Loucy (cell line): Measurements from ENCODE around the gene ATXN7L2.

Source experiments
- EZH2phosphoT487 ChIP-seq: fragments of 200-600 bp; IDR thresholded peaks from 2 replicates; pipeline ENCODE4 v1.6.1; 2018; ENCODE audit warnings: antibody characterized with exemption, mild to moderate bottlenecking, moderate library complexity, borderline replicate concordance
- TF ChIP-seq, protein P1 (sequence below): fragments of 200-600 bp; sonication (generic); conservative IDR thresholded peaks from 2 replicates; pipeline ENCODE4 v1.5.1; 2014; ENCODE audit warnings: mild to moderate bottlenecking, antibody characterized with exemption, low read length

DNA sequence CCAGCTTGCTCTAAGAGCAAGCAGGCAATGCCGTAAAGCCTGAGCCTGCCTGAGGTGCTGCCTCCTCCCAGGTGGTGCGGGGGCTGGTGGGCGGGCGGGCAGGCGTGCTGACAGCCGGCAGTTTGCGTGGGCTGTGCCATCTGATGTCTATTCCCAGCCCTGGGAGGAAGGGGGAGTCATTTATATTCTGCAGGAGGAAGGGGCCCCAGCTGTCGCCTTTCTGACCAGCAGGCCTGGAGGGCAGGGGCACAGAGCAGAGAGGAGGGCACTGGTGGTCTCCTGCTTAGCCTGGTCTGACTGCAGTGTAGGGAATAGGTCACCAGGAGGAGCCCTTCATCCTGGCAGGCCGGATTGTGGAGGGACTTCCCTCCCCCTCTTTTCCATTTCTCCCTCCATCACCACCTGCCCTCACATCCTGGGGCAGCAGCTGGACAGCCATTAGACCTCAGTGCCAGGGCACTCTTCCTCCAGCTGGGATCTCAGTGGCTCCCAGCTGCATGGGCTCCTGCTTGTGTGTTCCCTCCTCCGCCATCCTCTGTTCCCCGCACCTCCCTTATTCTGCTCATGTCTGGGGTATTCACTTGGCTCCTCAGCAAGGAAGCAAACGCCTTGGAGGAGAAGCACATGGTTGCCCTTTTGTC is 14.6 kb downstream of the ATXN7L2 start:
- no peak for TF ChIP-seq EZH2phosphoT487
- TF ChIP-seq, protein P1, sequence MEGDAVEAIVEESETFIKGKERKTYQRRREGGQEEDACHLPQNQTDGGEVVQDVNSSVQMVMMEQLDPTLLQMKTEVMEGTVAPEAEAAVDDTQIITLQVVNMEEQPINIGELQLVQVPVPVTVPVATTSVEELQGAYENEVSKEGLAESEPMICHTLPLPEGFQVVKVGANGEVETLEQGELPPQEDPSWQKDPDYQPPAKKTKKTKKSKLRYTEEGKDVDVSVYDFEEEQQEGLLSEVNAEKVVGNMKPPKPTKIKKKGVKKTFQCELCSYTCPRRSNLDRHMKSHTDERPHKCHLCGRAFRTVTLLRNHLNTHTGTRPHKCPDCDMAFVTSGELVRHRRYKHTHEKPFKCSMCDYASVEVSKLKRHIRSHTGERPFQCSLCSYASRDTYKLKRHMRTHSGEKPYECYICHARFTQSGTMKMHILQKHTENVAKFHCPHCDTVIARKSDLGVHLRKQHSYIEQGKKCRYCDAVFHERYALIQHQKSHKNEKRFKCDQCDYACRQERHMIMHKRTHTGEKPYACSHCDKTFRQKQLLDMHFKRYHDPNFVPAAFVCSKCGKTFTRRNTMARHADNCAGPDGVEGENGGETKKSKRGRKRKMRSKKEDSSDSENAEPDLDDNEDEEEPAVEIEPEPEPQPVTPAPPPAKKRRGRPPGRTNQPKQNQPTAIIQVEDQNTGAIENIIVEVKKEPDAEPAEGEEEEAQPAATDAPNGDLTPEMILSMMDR: peak; percentile 55
